ENCODE data around the gene SLC2A9. TPM values are rescaled to one million over a fixed set of nuclear protein-coding genes. Genes with fewer than 3 reads are reported as not detected.

SLC2A9 gene
- total RNA-seq, 1 donor from 2014 or later = 19.0 TPM

DNA sequence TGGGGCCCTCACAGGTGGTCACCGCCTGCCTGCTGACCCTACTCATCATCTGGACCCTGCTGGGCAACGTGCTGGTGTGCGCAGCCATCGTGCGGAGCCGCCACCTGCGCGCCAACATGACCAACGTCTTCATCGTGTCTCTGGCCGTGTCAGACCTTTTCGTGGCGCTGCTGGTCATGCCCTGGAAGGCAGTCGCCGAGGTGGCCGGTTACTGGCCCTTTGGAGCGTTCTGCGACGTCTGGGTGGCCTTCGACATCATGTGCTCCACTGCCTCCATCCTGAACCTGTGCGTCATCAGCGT, 239.2 kb downstream of the SLC2A9 start:
- no peaks in the 10 kb centered on the region for H3K9me3 ChIP-seq
- H3K4me1 ChIP-seq = no peaks in the 10 kb centered on the region
- intact Hi-C loops (cut with DNase I) = no loop called here
- H3K27me3 ChIP-seq = peaks cover 29% of the 10 kb centered on the region
- TF ChIP-seq, protein P1, sequence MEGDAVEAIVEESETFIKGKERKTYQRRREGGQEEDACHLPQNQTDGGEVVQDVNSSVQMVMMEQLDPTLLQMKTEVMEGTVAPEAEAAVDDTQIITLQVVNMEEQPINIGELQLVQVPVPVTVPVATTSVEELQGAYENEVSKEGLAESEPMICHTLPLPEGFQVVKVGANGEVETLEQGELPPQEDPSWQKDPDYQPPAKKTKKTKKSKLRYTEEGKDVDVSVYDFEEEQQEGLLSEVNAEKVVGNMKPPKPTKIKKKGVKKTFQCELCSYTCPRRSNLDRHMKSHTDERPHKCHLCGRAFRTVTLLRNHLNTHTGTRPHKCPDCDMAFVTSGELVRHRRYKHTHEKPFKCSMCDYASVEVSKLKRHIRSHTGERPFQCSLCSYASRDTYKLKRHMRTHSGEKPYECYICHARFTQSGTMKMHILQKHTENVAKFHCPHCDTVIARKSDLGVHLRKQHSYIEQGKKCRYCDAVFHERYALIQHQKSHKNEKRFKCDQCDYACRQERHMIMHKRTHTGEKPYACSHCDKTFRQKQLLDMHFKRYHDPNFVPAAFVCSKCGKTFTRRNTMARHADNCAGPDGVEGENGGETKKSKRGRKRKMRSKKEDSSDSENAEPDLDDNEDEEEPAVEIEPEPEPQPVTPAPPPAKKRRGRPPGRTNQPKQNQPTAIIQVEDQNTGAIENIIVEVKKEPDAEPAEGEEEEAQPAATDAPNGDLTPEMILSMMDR (IDR thresholded peaks at IDR 0.05) = no peak
- H3K27ac ChIP-seq = no peak overlapping the region
- no peak overlapping the region for H3K4me3 ChIP-seq
- no peaks in the 10 kb centered on the region for H3K36me3 ChIP-seq
- DNase-seq (no peak), ATAC-seq (no peak)

DNA sequence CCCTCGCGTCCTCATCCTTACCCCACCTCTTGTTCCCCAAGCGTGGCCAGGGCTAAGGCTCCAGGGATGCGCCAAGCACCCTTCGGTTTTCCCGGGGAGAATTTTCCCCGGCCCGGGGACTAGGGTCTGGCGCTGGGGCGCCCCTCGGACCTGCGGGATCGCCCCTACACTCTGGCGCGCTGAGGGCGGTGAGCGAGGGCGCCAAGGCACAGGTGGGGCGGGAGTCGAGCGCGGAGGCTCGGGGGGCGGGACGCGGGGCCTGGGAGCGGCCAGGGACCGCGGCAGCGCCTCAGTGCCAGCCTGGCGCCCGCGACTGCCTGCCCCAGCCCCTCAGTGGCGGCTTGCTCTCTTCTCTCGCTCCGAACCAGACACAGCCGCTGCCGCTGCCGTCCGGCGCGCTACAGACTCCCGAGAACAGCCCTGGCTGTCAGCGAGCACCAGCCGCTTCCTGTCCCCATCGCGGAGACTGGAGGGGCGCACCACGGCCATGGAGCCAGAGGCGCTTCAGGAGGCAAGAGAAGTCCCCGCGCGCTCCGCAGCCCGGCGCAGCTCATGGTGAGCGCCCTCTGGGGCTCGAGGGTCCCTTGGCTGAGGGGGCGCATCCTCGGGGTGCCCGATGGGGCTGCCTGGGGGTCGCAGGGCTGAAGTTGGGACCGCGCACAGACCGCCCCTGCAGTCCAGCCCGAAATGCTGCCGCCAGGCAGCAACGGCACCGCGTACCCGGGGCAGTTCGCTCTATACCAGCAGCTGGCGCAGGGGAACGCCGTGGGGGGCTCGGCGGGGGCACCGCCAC, 239.8 kb downstream of the SLC2A9 start, which contains the start of gene DRD5:
Gene DRD5, plus strand, starts transcription at position 292 of the 793 bp plus-strand sequence. Its CDS starts 396 bp downstream, at position 688.
- Histone ChIP-seq H3K9me3 (no peaks in the 10 kb centered on the region), H3K27ac (no peak within 1 kb of the TSS), H3K36me3 (no peaks in the 10 kb centered on the region), H3K4me3 (no peak within 1 kb of the TSS), H3K4me1 (no peaks in the 10 kb centered on the region), H3K27me3 (peaks cover 29% of the 10 kb centered on the region)
- TF ChIP-seq, protein P1 (IDR thresholded peaks at IDR 0.05) = no peak
- no peak for DNase-seq
- ATAC-seq = no peak
- intact Hi-C loops (cut with DNase I) = no loop called here

Other genes with a start within 250 kb of the SLC2A9 start
- not detected for gene DRD5, start 239.9 kb downstream of the SLC2A9 start, total RNA-seq
- 234 TPM for gene WDR1, start 95.3 kb upstream of the SLC2A9 start, total RNA-seq

Data from upper lobe of right lung (tissue), 1 donor.